Muscle of leg (tissue), 11 donors: ENCODE measurements around the gene ADAMTSL1. TPM values are rescaled to one million over a fixed set of nuclear protein-coding genes. Genes with fewer than 3 reads are reported as not detected.
A peak's percentile ranks its signal among the peaks of the same experiment; 100 is the strongest.

Source experiments
- DNase-seq: peaks from one replicate; pipeline ENCODE4 v3.0.0; 2013
- H3K27ac ChIP-seq: one replicate; pipeline ENCODE4 v1.5.1; 2013; ENCODE audit warnings: mild to moderate bottlenecking, low read length, control low read depth
- H3K27me3 ChIP-seq: one replicate; pipeline ENCODE4 v1.6.1; 2013; ENCODE audit warnings: low read length; ENCODE audit not compliant: control insufficient read depth, insufficient read depth
- H3K36me3 ChIP-seq: one replicate; pipeline ENCODE4 v1.6.1; 2013; ENCODE audit warnings: low read length; ENCODE audit not compliant: control insufficient read depth, insufficient read depth
- H3K4me1 ChIP-seq: one replicate; pipeline ENCODE4 v1.6.1; 2013; ENCODE audit warnings: low read length; ENCODE audit not compliant: control insufficient read depth, insufficient read depth
- H3K4me3 ChIP-seq: one replicate; pipeline ENCODE4 v1.5.1; 2013; ENCODE audit warnings: low read length, control low read depth
- H3K9me3 ChIP-seq: replicated peaks from 2 replicates; pipeline ENCODE4 v1.6.1; 2013; ENCODE audit warnings: low read depth, low read length; ENCODE audit not compliant: control insufficient read depth
- WGBS: methylation state at CpG from one replicate; pipeline ENCODE4 v1.1.5; 2013; ENCODE audit warnings: missing lambda C conversion rate; ENCODE audit not compliant: insufficient coverage; 5-methylcytosine and 5-hydroxymethylcytosine counted together
- polyA plus RNA-seq, 8 donors: library from polyadenylated mRNA; unstranded; fragments of 120-200 nt; gene quantifications; one replicate each; pipeline versions ENCODE4 v1.2.1 to v1.2.3, GENCODE V29; 2013; ENCODE audit warnings: inconsistent platforms in 1 of 8, low replicate concordance in 1 of 8; ENCODE audit not compliant: insufficient read length in 8 of 8, insufficient read depth in 1 of 8
- total RNA-seq: library from RNA; stranded (reverse); fragments of 120-200 nt; gene quantifications from one replicate; pipeline ENCODE4 v1.2.4, GENCODE V29; 2013

ADAMTSL1 gene
- total and polyA plus RNA-seq, 9 donors = 9.9 to 32.9 (median 20.1) TPM

- no peak overlapping the region for H3K27ac ChIP-seq
- no peaks in the 10 kb centered on the region for H3K9me3 ChIP-seq
- H3K4me1 ChIP-seq = peaks cover 11% of the 10 kb centered on the region
- WGBS = no CpG with 5 or more reads among the region's 1 CpG
- no peaks in the 10 kb centered on the region for H3K27me3 ChIP-seq
- peaks cover 8% of the 10 kb centered on the region for H3K36me3 ChIP-seq
- peak; percentile 62 for DNase-seq
- no peak overlapping the region for H3K4me3 ChIP-seq
Observed at GRCh38 chr9:18775241-18775640, 301.3 kb downstream of the ADAMTSL1 start.

GRCh38 chr9:18775930-18776329 lies 302.0 kb downstream of the ADAMTSL1 start:
- no CpG with 5 or more reads among the region's 6 CpGs for WGBS
- Histone ChIP-seq H3K4me3 (no peak overlapping the region), H3K4me1 (peaks cover 7% of the 10 kb centered on the region), H3K9me3 (no peaks in the 10 kb centered on the region), H3K27me3 (no peaks in the 10 kb centered on the region), H3K36me3 (peaks cover 8% of the 10 kb centered on the region), H3K27ac (no peak overlapping the region)
- DNase-seq = no peak

- no peaks in the 10 kb centered on the region for H3K27me3 ChIP-seq
- H3K9me3 ChIP-seq = no peaks in the 10 kb centered on the region
- no peak overlapping the region for H3K27ac ChIP-seq
- DNase-seq = no peak
- peaks cover 8% of the 10 kb centered on the region for H3K36me3 ChIP-seq
- WGBS = 96% methylated on average over 72 of the region's 73 CpGs
- H3K4me3 ChIP-seq = no peak overlapping the region
- H3K4me1 ChIP-seq = peaks cover 6% of the 10 kb centered on the region
Observed at GRCh38 chr9:18776836-18777820, 303.2 kb downstream of the ADAMTSL1 start.

GRCh38 chr9:18778147-18778546 lies 304.2 kb downstream of the ADAMTSL1 start:
- no peak for DNase-seq
- Histone ChIP-seq H3K4me1 (peaks cover 6% of the 10 kb centered on the region), H3K4me3 (no peak overlapping the region), H3K27ac (no peak overlapping the region), H3K27me3 (no peaks in the 10 kb centered on the region), H3K36me3 (peaks cover 8% of the 10 kb centered on the region), H3K9me3 (no peaks in the 10 kb centered on the region)
- 40% methylated on average over 1 of the region's 2 CpGs for WGBS

GRCh38 chr9:18778846-18779245 lies 304.9 kb downstream of the ADAMTSL1 start:
- no CpG with 5 or more reads among the region's 2 CpGs for WGBS
- Histone ChIP-seq H3K4me1 (peaks cover 6% of the 10 kb centered on the region), H3K27ac (no peak overlapping the region)

GRCh38 chr9:18783909-18784308 lies 310.0 kb downstream of the ADAMTSL1 start:
- 87% methylated on average over 2 of the region's 3 CpGs for WGBS
- H3K9me3 ChIP-seq = no peaks in the 10 kb centered on the region
- H3K4me3 ChIP-seq = no peak overlapping the region
- peaks cover 3% of the 10 kb centered on the region for H3K4me1 ChIP-seq
- H3K27me3 ChIP-seq = no peaks in the 10 kb centered on the region
- no peak for DNase-seq
- no peaks in the 10 kb centered on the region for H3K36me3 ChIP-seq
- no peak overlapping the region for H3K27ac ChIP-seq

More at GRCh38 chr9:18778846-18779245, 304.9 kb downstream of the ADAMTSL1 start:
- no peaks in the 10 kb centered on the region for H3K27me3 ChIP-seq
- no peak overlapping the region for H3K4me3 ChIP-seq
- no peaks in the 10 kb centered on the region for H3K9me3 ChIP-seq
- peaks cover 8% of the 10 kb centered on the region for H3K36me3 ChIP-seq
- peak; percentile 54 for DNase-seq

- Histone ChIP-seq H3K4me1 (peaks cover 3% of the 10 kb centered on the region), H3K36me3 (no peaks in the 10 kb centered on the region), H3K9me3 (no peaks in the 10 kb centered on the region), H3K27ac (peak overlapping the region; percentile 66), H3K27me3 (no peaks in the 10 kb centered on the region), H3K4me3 (no peak overlapping the region)
- peak; percentile 27 for DNase-seq
- WGBS = no CpG with 5 or more reads among the region's 2 CpGs
Observed at GRCh38 chr9:18785604-18786003, 311.7 kb downstream of the ADAMTSL1 start.

- no peak overlapping the region for H3K4me3 ChIP-seq
- no peaks in the 10 kb centered on the region for H3K27me3 ChIP-seq
- H3K27ac ChIP-seq = peak overlapping the region; percentile 53
- DNase-seq = no peak
- no peaks in the 10 kb centered on the region for H3K36me3 ChIP-seq
- no CpG with 5 or more reads among the region's 3 CpGs for WGBS
- H3K4me1 ChIP-seq = peaks cover 3% of the 10 kb centered on the region
- no peaks in the 10 kb centered on the region for H3K9me3 ChIP-seq
Observed at GRCh38 chr9:18786196-18786595, 312.2 kb downstream of the ADAMTSL1 start.

- peak; percentile 90 for DNase-seq
- H3K36me3 ChIP-seq = no peaks in the 10 kb centered on the region
- peak overlapping the region; percentile 53 for H3K27ac ChIP-seq
- H3K4me3 ChIP-seq = no peak overlapping the region
- H3K9me3 ChIP-seq = no peaks in the 10 kb centered on the region
- WGBS = no CpG with 5 or more reads among the region's 2 CpGs
- H3K27me3 ChIP-seq = no peaks in the 10 kb centered on the region
- H3K4me1 ChIP-seq = peaks cover 3% of the 10 kb centered on the region
Observed at GRCh38 chr9:18786911-18787650, 313.1 kb downstream of the ADAMTSL1 start.

- Histone ChIP-seq H3K9me3 (no peaks in the 10 kb centered on the region), H3K4me1 (peaks cover 3% of the 10 kb centered on the region), H3K4me3 (no peak overlapping the region), H3K27me3 (no peaks in the 10 kb centered on the region), H3K27ac (peak overlapping the region; percentile 53), H3K36me3 (no peaks in the 10 kb centered on the region)
- WGBS = no CpG with 5 or more reads among the region's 10 CpGs
- no peak for DNase-seq
Observed at GRCh38 chr9:18788256-18788655, 314.3 kb downstream of the ADAMTSL1 start.
